ENCODE measurements around the gene NCKAP5. TPM values are rescaled to one million over a fixed set of nuclear protein-coding genes. Genes with fewer than 3 reads are reported as not detected.
A peak's percentile ranks its signal among the peaks of the same experiment; 100 is the strongest.

NCKAP5 gene
- total and polyA plus RNA-seq, 8 donors: 0.23 to 1.5 (median 0.44) TPM

GRCh38 chr2:133442393-133442792 is 125.9 kb downstream of the NCKAP5 start:
- no peak overlapping the region for H3K27ac ChIP-seq
- H3K9me3 ChIP-seq: no peaks in the 10 kb centered on the region
- intact Hi-C loops (cut with DNase I): no loop called here
- no peak for TF ChIP-seq CTCF (IDR thresholded peaks at IDR 0.05)
- DNase-seq (no peak), FAIRE-seq (no peak), ATAC-seq (no peak)
- H3K36me3 ChIP-seq: no peaks in the 10 kb centered on the region
- WGBS, 2 donors: 86 to 92% methylated on average over 2 of the region's 2 CpGs
- peaks cover 0 to 12% (median 6%) of the 10 kb centered on the region in 3 donors for H3K4me1 ChIP-seq
- H3K27me3 ChIP-seq: no peaks in the 10 kb centered on the region
- H3K4me3 ChIP-seq: no peak overlapping the region

DNA sequence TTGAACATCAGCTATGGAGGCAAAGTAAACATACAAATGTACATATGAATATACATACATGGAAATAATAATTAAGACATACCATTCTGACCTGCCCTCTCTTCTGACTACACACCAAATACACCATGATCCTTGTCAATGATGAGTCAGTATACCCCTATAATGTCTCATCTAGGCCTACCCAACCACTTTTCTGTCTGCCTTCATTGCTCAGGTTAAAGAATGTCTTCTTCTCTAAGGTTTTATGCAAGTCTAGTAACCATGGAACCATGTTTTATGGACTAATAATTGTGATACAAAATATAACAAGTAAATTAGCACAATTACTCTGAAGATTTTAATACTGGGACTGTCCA is 128.7 kb downstream of the NCKAP5 start:
- Histone ChIP-seq H3K4me3 (no peak overlapping the region), H3K27me3 (no peaks in the 10 kb centered on the region), H3K36me3 (no peaks in the 10 kb centered on the region), H3K9me3 (no peaks in the 10 kb centered on the region), H3K4me1 (peaks cover 0 to 12% (median 6%) of the 10 kb centered on the region in 3 donors), H3K27ac (no peak overlapping the region)
- ATAC-seq: no peak
- intact Hi-C loops (cut with DNase I): no loop called here
- no peak for DNase-seq
- no peak for FAIRE-seq
- no peak for TF ChIP-seq CTCF (IDR thresholded peaks at IDR 0.05)

DNA sequence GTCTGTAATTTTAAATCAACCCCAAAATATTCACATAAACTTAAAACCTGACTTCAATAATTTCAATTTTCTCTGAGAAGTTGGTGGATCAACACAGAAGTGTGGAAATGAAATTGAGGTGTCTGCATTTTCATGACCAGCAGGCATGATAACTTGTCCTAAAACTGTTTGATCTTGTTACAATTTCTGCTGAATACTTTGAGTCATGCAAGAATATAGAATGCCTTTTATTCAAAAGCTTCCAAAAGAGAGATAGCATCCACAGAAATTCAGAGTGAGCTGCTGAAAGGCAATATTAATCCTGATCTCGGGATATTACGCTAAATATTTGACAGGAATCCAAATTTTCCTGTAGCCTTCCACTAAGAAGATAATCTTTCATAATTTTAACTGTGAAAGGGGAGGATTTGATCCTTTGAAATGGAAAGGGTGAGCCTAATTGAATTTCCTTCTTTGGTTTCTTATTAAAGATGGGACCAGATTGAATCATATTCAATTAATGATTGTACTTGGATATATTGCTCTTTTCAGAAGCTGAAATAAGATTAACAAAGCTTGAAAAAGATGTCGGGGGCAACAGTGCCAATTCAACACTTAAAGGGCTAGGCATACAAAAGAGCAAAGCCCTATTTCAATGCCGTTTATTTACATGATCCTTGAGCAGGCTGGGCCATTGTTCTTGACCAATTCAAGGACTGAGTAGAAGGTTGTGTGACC is 129.3 kb downstream of the NCKAP5 start:
- peaks cover 0 to 12% (median 6%) of the 10 kb centered on the region in 3 donors for H3K4me1 ChIP-seq
- no peak overlapping the region for H3K27ac ChIP-seq
- intact Hi-C loops (cut with DNase I): no loop called here
- WGBS, 2 donors: 57% methylated on average over 4 of the region's 4 CpGs
- FAIRE-seq: no peak
- H3K9me3 ChIP-seq: no peaks in the 10 kb centered on the region
- no peak overlapping the region for H3K4me3 ChIP-seq
- no peaks in the 10 kb centered on the region for H3K36me3 ChIP-seq
- DNase-seq: no peak
- no peak for TF ChIP-seq CTCF (IDR thresholded peaks at IDR 0.05)
- H3K27me3 ChIP-seq: no peaks in the 10 kb centered on the region
- ATAC-seq: no peak

DNA sequence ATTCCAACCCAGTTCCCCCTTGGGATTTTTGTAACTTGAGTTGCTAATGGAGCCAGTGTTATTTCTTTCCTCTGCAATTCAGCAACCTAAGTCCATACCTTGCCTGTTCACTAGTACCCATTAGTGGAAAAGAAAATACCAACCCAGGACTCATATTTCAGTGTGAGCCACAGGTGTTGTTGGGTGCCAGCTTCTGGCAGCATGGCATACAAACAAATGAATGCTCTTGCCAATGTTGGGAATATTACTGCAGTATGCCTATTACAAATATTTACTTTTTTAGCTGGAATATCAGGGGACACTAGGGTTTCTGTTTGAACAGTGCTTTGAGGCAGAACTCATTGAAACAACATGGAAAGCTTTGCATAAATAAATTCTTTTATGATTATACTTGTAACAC is 130.2 kb downstream of the NCKAP5 start:
- no peaks in the 10 kb centered on the region for H3K36me3 ChIP-seq
- no peak overlapping the region for H3K4me3 ChIP-seq
- intact Hi-C loops (cut with DNase I): no loop called here
- ATAC-seq: peak; percentile 55 to 84 (median 72)
- H3K27ac ChIP-seq: no peak overlapping the region
- H3K4me1 ChIP-seq: peaks cover 0 to 12% (median 6%) of the 10 kb centered on the region in 3 donors
- DNase-seq: no peak
- TF ChIP-seq CTCF (IDR thresholded peaks at IDR 0.05): no peak
- no peaks in the 10 kb centered on the region for H3K27me3 ChIP-seq
- FAIRE-seq: no peak
- no peaks in the 10 kb centered on the region for H3K9me3 ChIP-seq

- H3K27me3 ChIP-seq: no peaks in the 10 kb centered on the region
- no peak for ATAC-seq
- WGBS, 2 donors: 60 to 79% methylated on average over 3 of the region's 3 CpGs
- H3K27ac ChIP-seq: no peak overlapping the region
- no peaks in the 10 kb centered on the region for H3K36me3 ChIP-seq
- peaks cover 0 to 12% (median 6%) of the 10 kb centered on the region in 3 donors for H3K4me1 ChIP-seq
- no peak for FAIRE-seq
- intact Hi-C loops (cut with DNase I): no loop called here
- TF ChIP-seq CTCF (IDR thresholded peaks at IDR 0.05): no peak
- H3K4me3 ChIP-seq: no peak overlapping the region
- no peak for DNase-seq
- H3K9me3 ChIP-seq: no peaks in the 10 kb centered on the region
These were observed 130.8 kb downstream of the NCKAP5 start for GRCh38 chr2:133437492-133437891.

Data from pancreas (tissue), 10 donors.